ENCODE measurements around the gene LARGE1.

LARGE1 gene

GRCh38 chr22:33576205-33576604 lies 344.1 kb downstream of the LARGE1 start:
- TF ChIP-seq CREB1 (IDR thresholded peaks at IDR 0.05; ENCODE audit: low read depth) (no peak), TEAD4 (IDR thresholded peaks at IDR 0.05) (no peak), EGR1 (IDR thresholded peaks at IDR 0.05) (no peak), RAD21 (IDR thresholded peaks at IDR 0.05; ENCODE audit: low read depth) (no peak), REST (IDR thresholded peaks at IDR 0.05; ENCODE audit: low read depth) (no peak), NFIC (IDR thresholded peaks at IDR 0.05) (no peak), TCF12 (IDR thresholded peaks at IDR 0.05; ENCODE audit: low read depth) (no peak), MAX (IDR thresholded peaks at IDR 0.05) (no peak), EP300 (IDR thresholded peaks at IDR 0.05; ENCODE audit: borderline replicate concordance) (no peak), ZBTB7A (IDR thresholded peaks at IDR 0.05; ENCODE audit: low read depth) (no peak), YY1 (IDR thresholded peaks at IDR 0.05; ENCODE audit: low read depth) (no peak), TAF1 (IDR thresholded peaks at IDR 0.05; ENCODE audit: low read depth) (no peak), USF1 (IDR thresholded peaks at IDR 0.05) (no peak), FOXM1 (IDR thresholded peaks at IDR 0.05; ENCODE audit: borderline replicate concordance, low read depth) (no peak), CEBPB (IDR thresholded peaks at IDR 0.05) (no peak)

GRCh38 chr22:33575771-33576170 lies 344.5 kb downstream of the LARGE1 start:
- TF ChIP-seq CREB1 (IDR thresholded peaks at IDR 0.05; ENCODE audit: low read depth) (no peak), TAF1 (IDR thresholded peaks at IDR 0.05; ENCODE audit: low read depth) (no peak), EP300 (IDR thresholded peaks at IDR 0.05; ENCODE audit: borderline replicate concordance) (no peak), TCF12 (IDR thresholded peaks at IDR 0.05; ENCODE audit: low read depth) (no peak), YY1 (IDR thresholded peaks at IDR 0.05; ENCODE audit: low read depth) (no peak), EGR1 (IDR thresholded peaks at IDR 0.05) (no peak), NFIC (IDR thresholded peaks at IDR 0.05) (no peak), REST (IDR thresholded peaks at IDR 0.05; ENCODE audit: low read depth) (no peak), TEAD4 (IDR thresholded peaks at IDR 0.05) (no peak), FOXM1 (IDR thresholded peaks at IDR 0.05; ENCODE audit: borderline replicate concordance, low read depth) (no peak), MAX (IDR thresholded peaks at IDR 0.05) (no peak), USF1 (IDR thresholded peaks at IDR 0.05) (no peak), CEBPB (IDR thresholded peaks at IDR 0.05) (no peak), ZBTB7A (IDR thresholded peaks at IDR 0.05; ENCODE audit: low read depth) (no peak), RAD21 (IDR thresholded peaks at IDR 0.05; ENCODE audit: low read depth) (no peak)

- TF ChIP-seq TEAD4 (IDR thresholded peaks at IDR 0.05) (no peak), YY1 (IDR thresholded peaks at IDR 0.05; ENCODE audit: low read depth) (no peak), CREB1 (IDR thresholded peaks at IDR 0.05; ENCODE audit: low read depth) (no peak), REST (IDR thresholded peaks at IDR 0.05; ENCODE audit: low read depth) (no peak), TCF12 (IDR thresholded peaks at IDR 0.05; ENCODE audit: low read depth) (no peak), EGR1 (IDR thresholded peaks at IDR 0.05) (no peak), RAD21 (IDR thresholded peaks at IDR 0.05; ENCODE audit: low read depth) (no peak), USF1 (IDR thresholded peaks at IDR 0.05) (no peak), EP300 (IDR thresholded peaks at IDR 0.05; ENCODE audit: borderline replicate concordance) (no peak), CEBPB (IDR thresholded peaks at IDR 0.05) (no peak), MAX (IDR thresholded peaks at IDR 0.05) (no peak), FOXM1 (IDR thresholded peaks at IDR 0.05; ENCODE audit: borderline replicate concordance, low read depth) (no peak), TAF1 (IDR thresholded peaks at IDR 0.05; ENCODE audit: low read depth) (no peak)
Observed at GRCh38 chr22:33575041-33575440, 345.2 kb downstream of the LARGE1 start.

- no peak for TF ChIP-seq CREB1 (IDR thresholded peaks at IDR 0.05; ENCODE audit: low read depth)
- TF ChIP-seq NFIC (IDR thresholded peaks at IDR 0.05) = no peak
- TF ChIP-seq REST (IDR thresholded peaks at IDR 0.05; ENCODE audit: low read depth) = no peak
- TF ChIP-seq EGR1 (IDR thresholded peaks at IDR 0.05) = no peak
- no peak for TF ChIP-seq RAD21 (IDR thresholded peaks at IDR 0.05; ENCODE audit: low read depth)
- no peak for TF ChIP-seq TEAD4 (IDR thresholded peaks at IDR 0.05)
- no peak for TF ChIP-seq FOXM1 (IDR thresholded peaks at IDR 0.05; ENCODE audit: borderline replicate concordance, low read depth)
- TF ChIP-seq EP300 (IDR thresholded peaks at IDR 0.05; ENCODE audit: borderline replicate concordance) = no peak
- no peak for TF ChIP-seq YY1 (IDR thresholded peaks at IDR 0.05; ENCODE audit: low read depth)
- TF ChIP-seq TCF12 (IDR thresholded peaks at IDR 0.05; ENCODE audit: low read depth) = no peak
Observed at GRCh38 chr22:33573479-33573878, 346.8 kb downstream of the LARGE1 start.
